Midbrain (tissue), 1 donor: Measurements from ENCODE around the gene ABCF2.
A peak's percentile ranks its signal among the peaks of the same experiment; 100 is the strongest.

Experiments used
- DNase-seq: peaks from one replicate; lab custom pipeline; 2025; lab: John Stamatoyannopoulos, UW

Gene ABCF2

GRCh38 chr7:151226875-151227782 lies at the start of gene ABCF2:
Gene ABCF2, minus strand, starts transcription at chr7:151227205. Its CDS starts 747 bp downstream, at chr7:151226458.
- DNase-seq = peak; percentile 99

- DNase-seq = peak; percentile 4
Observed at GRCh38 chr7:151275813-151276577, 49.0 kb upstream of the ABCF2 start.

GRCh38 chr7:151274936-151275812 lies 48.2 kb upstream of the ABCF2 start:
- DNase-seq = no peak

DNA sequence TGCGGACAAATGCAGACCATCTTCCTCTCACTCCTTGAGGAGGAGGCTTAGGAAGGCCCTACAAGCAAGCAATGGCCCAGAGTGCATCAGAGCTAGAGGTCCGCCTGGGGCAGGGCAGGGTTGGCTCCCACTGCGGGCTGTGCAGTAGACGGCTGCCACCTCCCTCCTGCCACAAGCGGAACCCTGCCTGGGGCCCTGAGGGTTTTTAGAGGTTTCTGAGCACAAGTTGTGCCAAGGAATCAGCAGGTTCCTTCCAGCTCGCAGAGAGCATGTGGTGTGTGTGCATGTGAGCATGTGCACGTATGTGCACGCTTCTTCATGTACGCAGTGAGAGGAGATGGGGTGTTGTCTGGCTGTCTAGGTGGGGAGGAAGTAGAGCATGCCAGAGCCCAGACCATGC lies 47.4 kb upstream of the ABCF2 start:
- no peak for DNase-seq

DNA sequence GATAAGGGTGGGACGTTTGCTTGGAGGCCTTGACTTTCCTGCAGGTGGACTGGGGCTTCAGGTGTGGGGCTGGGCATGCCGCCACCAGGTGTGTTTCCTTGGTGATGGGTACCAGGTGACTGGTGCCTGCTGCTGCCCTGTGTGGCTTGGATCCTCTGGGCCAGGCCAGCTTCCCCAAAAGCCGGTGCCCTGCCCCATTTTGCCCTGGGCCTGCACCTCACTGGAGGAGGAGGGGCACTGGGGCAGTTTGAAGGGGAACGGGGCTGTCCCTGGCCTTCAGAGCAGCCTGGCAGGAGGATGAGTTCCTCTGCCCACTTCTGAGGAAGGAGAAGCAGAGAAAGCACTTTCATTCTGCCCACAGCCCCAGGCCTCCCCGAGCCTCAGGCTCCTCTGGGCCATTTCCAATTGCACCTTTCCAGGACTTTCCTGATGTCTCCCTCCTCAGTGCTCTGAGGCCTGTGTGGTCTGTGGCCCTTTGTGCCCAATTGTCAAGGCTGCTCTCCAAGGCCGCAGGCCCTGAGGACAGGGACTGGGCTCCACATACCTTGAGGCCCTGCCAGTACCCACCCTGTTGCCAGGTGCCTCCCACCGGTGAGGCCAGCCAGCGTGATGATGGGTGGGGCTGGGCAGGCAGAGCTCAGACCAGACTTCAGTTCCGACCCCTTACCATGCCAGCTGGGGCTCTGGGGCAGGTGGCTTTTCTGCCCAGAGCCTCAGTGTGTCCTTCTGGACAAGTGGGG lies 46.8 kb upstream of the ABCF2 start:
- no peak for DNase-seq

- DNase-seq = no peak
Observed at GRCh38 chr7:151272877-151273276, 45.9 kb upstream of the ABCF2 start.

DNA sequence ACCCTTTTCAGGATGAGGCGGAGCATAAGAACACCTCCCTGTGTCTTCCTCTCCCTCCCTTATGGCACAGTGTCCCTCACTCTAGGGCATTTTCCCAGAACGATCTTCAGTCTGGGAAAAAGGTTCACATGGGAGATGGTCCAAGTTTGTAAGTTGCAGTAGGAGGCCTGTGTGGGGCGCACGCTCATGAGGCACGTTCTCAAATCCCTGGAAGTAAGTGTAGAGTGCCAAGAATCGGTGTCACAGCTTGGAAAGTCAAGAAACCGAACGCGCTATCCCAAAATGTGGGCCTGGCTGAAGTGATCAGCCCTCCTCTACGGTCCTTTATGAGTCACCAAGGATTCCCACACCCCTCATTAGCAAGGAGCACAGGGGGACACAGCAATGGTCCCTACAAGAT lies 45.4 kb upstream of the ABCF2 start:
- DNase-seq = no peak

DNA sequence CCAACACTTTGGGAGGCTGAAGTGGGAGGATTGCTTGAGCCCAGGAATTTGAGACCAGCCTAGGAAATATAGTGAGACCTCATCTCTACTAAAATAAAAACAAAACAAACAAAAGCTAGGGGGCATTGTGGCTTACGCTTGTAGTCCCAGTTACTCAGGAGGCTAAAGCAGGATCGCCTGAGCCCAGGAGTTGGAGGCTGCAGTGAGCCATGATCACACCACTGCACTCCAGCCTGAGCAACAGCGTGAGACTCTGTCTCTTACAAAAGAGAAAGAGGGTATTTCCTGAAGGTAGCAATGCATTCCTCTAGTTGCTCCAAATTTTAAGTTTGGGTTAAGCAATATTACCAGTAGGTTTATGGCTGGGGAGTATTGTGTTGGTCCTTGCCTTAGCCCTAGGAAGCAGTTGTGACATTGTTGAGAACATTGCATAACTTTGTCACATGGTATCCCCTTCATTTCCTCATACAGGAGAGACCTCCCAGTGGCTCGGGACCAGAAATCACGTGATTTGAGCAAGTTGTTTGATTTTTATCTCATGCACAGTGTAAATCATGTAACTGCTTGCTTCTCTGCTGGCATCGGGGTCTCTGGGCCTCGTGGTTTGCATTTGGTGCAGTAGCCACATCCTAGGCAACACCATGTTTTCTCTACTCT lies 44.8 kb upstream of the ABCF2 start:
- DNase-seq = peak; percentile 27

GRCh38 chr7:151269511-151269910 lies 42.5 kb upstream of the ABCF2 start:
- no peak for DNase-seq

DNA sequence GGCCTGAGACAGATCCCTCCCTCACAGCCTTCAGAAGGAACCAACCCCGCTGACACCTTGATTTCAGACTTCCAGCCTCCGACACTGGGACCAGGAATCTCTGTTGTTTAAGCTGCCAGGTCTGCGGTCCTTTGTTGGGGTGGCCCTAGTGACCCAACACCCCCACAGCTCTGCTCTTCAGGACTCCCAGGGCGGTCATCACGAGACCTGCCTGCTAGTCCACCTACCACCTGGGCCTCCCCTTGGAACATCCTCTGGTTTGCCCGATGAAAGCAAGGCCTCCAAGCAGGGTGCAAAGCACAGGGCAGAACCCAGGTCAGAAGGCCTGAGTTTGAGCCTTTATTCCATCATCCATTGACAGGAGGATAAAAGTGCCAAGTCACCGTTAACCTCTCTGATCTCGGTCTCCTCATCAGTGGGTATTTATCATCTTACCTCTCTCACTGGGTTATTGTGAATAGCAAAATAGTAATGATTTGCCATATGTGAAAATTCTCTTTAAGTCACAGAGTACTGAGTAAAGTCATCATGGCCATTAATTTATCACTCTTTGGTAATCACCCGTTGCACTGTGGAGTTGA lies 38.4 kb upstream of the ABCF2 start:
- DNase-seq = no peak

- no peak for DNase-seq
Observed at GRCh38 chr7:151264615-151265014, 37.6 kb upstream of the ABCF2 start.

- DNase-seq = no peak
Observed at GRCh38 chr7:151261529-151261928, 34.5 kb upstream of the ABCF2 start.

GRCh38 chr7:151260883-151261282 lies 33.9 kb upstream of the ABCF2 start:
- DNase-seq = no peak

DNA sequence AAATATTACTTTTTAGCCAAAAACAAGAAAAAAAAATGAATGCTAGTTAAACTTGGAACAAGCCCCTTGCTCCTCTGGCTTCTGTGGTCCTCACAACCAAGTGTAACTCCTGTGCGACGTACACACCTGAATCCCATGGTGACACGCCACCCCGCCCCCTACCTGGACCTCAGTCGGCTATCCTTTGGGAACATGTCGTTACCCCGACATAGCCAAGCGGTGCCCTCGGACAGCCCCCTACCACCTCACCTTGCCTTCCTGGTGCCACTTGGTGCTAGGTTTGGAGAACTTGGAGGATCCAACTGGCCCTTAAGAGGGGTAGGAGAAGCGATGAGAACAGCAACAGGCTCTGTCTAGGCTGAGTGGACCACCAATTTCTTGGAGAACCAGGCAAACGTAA lies 33.5 kb upstream of the ABCF2 start:
- no peak for DNase-seq

GRCh38 chr7:151257990-151258389 lies 31.0 kb upstream of the ABCF2 start:
- no peak for DNase-seq

- no peak for DNase-seq
Observed at GRCh38 chr7:151256410-151257045, 29.5 kb upstream of the ABCF2 start.

GRCh38 chr7:151255390-151255789 lies 28.4 kb upstream of the ABCF2 start:
- DNase-seq = no peak

DNA sequence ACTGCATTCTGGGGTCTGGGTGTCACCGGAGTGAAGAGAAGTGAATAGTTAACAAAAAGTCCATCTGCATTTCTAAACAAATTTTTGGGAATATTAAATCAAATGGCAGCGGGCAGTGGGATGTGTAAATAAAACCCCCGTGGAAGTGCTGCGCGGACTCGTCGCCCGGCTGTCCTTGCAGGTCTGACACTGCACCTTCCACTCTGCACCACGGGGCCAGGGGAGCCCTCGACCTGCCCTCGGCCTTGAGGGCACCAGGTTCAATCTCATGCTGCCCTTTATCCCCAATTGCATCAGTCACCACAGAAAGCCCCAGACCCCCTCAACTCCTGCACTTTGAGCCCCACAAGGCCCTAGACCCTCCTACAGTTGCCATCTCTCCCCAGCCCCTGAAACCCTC lies 27.8 kb upstream of the ABCF2 start:
- DNase-seq = no peak

- DNase-seq = no peak
Observed at GRCh38 chr7:151254316-151254715, 27.3 kb upstream of the ABCF2 start.
